Glutamatergic neuron (in vitro differentiated cells): ENCODE data around the gene DUSP16. TPM values are rescaled to one million over a fixed set of nuclear protein-coding genes. Genes with fewer than 3 reads are reported as not detected.
"Not testable (repeated sequence)": the region's sequence is repeated elsewhere in the genome, so short reads cannot be mapped to it uniquely, and the experiment has no call there.

Experiments used
- DNase-seq: peaks from one replicate; pipeline ENCODE4 v3.0.0; 2022
- H3K27ac Mint-ChIP-seq: one replicate; pipeline ENCODE4 v1.8.0; 2020; ENCODE audit warnings: mild to moderate bottlenecking, mixed read lengths, inconsistent platforms; ENCODE audit not compliant: unreplicated experiment
- H3K27me3 Mint-ChIP-seq: one replicate; pipeline ENCODE4 v1.8.0; 2020; ENCODE audit warnings: mild to moderate bottlenecking, moderate library complexity, mixed read lengths, inconsistent platforms; ENCODE audit not compliant: unreplicated experiment
- H3K36me3 Mint-ChIP-seq: one replicate; pipeline ENCODE4 v1.8.0; 2020; ENCODE audit warnings: mild to moderate bottlenecking, mixed read lengths, inconsistent platforms; ENCODE audit not compliant: unreplicated experiment
- H3K4me1 Mint-ChIP-seq: one replicate; pipeline ENCODE4 v1.8.0; 2020; ENCODE audit warnings: mild to moderate bottlenecking, low read depth, mixed read lengths, inconsistent platforms; ENCODE audit not compliant: unreplicated experiment
- H3K4me3 Mint-ChIP-seq: one replicate; pipeline ENCODE4 v1.8.0; 2020; ENCODE audit warnings: mild to moderate bottlenecking, mixed read lengths, inconsistent platforms; ENCODE audit not compliant: unreplicated experiment
- H3K9me3 Mint-ChIP-seq: one replicate; pipeline ENCODE4 v1.8.0; 2020; ENCODE audit warnings: mild to moderate bottlenecking, moderate library complexity, mixed read lengths, inconsistent platforms; ENCODE audit not compliant: unreplicated experiment
- CTCF ChIP-seq: fragments of 200-600 bp; sonication (generic); IDR thresholded peaks from one replicate; pipeline ENCODE4 v1.5.0; 2021; ENCODE audit not compliant: partially characterized antibody, unreplicated experiment
- total RNA-seq: library from RNA; stranded (reverse); fragmentation: NEBNext Ultra II Directional; extraction: Animal tissue kit (Norgen Biotek cat#: 25700); gene quantifications from one replicate; pipeline ENCODE4 v1.2.1, GENCODE V29; 2021; ENCODE audit not compliant: unreplicated experiment

Gene DUSP16
- total RNA-seq, 1 donor from 2014 or later, result 39.0 TPM

GRCh38 chr12:12503384-12504078 lies 59.1 kb downstream of the DUSP16 start:
- Mint-ChIP-seq H3K27ac (no peak overlapping the region), H3K4me1 (peaks cover 14% of the 10 kb centered on the region), H3K4me3 (no peak overlapping the region), H3K9me3 (no peaks in the 10 kb centered on the region), H3K36me3 (no peaks in the 10 kb centered on the region), H3K27me3 (peaks cover 2% of the 10 kb centered on the region)
- TF ChIP-seq CTCF, result no peak
- no peak for DNase-seq

GRCh38 chr12:12502815-12503151 lies 59.9 kb downstream of the DUSP16 start:
- H3K27me3 Mint-ChIP-seq, result peaks cover 2% of the 10 kb centered on the region
- H3K4me1 Mint-ChIP-seq, result peaks cover 14% of the 10 kb centered on the region
- DNase-seq, result no peak
- H3K36me3 Mint-ChIP-seq, result no peaks in the 10 kb centered on the region
- no peaks in the 10 kb centered on the region for H3K9me3 Mint-ChIP-seq
- H3K27ac Mint-ChIP-seq, result no peak overlapping the region
- TF ChIP-seq CTCF, result no peak
- no peak overlapping the region for H3K4me3 Mint-ChIP-seq

- not testable (repeated sequence) for H3K27me3 Mint-ChIP-seq, H3K36me3 Mint-ChIP-seq, H3K27ac Mint-ChIP-seq, DNase-seq, H3K9me3 Mint-ChIP-seq, H3K4me3 Mint-ChIP-seq
- peaks cover 14% of the 10 kb centered on the region for H3K4me1 Mint-ChIP-seq
Observed at GRCh38 chr12:12502130-12502814, 60.4 kb downstream of the DUSP16 start.

- Mint-ChIP-seq H3K36me3 (no peaks in the 10 kb centered on the region), H3K27me3 (peaks cover 2% of the 10 kb centered on the region), H3K4me3 (no peak overlapping the region), H3K4me1 (peaks cover 4% of the 10 kb centered on the region), H3K27ac (no peak overlapping the region), H3K9me3 (no peaks in the 10 kb centered on the region)
- no peak for DNase-seq
- TF ChIP-seq CTCF, result no peak
Observed at GRCh38 chr12:12501121-12501520, 61.5 kb downstream of the DUSP16 start.

GRCh38 chr12:12499909-12500604 lies 62.6 kb downstream of the DUSP16 start:
- no peak for TF ChIP-seq CTCF
- Mint-ChIP-seq H3K4me3 (no peak overlapping the region), H3K9me3 (no peaks in the 10 kb centered on the region), H3K27ac (no peak overlapping the region), H3K36me3 (no peaks in the 10 kb centered on the region), H3K27me3 (no peaks in the 10 kb centered on the region), H3K4me1 (no peaks in the 10 kb centered on the region)
- no peak for DNase-seq
